Cardiac muscle cell (in vitro differentiated cells and primary cell): ENCODE data around the gene MFAP4. TPM values are rescaled to one million over a fixed set of nuclear protein-coding genes. Genes with fewer than 3 reads are reported as not detected.
A peak's percentile ranks its signal among the peaks of the same experiment; 100 is the strongest.

ENCODE experiments used
- DNase-seq, 2 donors: peaks; one replicate each; pipeline versions ENCODE4 v3.0.0 to v3.0.0-alpha.2; 2010 to 2017; ENCODE audit warnings: low read depth in 1 of 2, low spot score in 1 of 2
- H3K27ac ChIP-seq: fragments of 200-600 bp; sonication (generic); 2 replicates; pipeline ENCODE4 v1.5.1; 2016
- H3K27me3 ChIP-seq: fragments of 200-600 bp; sonication (generic); 2 replicates; pipeline ENCODE4 v1.6.0; 2016; ENCODE audit warnings: control low read depth
- H3K36me3 ChIP-seq: fragments of 200-600 bp; sonication (generic); 2 replicates; pipeline ENCODE4 v1.5.1; 2016; ENCODE audit warnings: control low read depth
- H3K4me1 ChIP-seq: fragments of 200-600 bp; sonication (generic); 2 replicates; pipeline ENCODE4 v1.8.1; 2017; ENCODE audit warnings: low read depth, mild to moderate bottlenecking, mixed run types
- H3K4me3 ChIP-seq: fragments of 200-600 bp; sonication (generic); 2 replicates; pipeline ENCODE4 v1.5.1; 2016; ENCODE audit warnings: mild to moderate bottlenecking
- H3K9me3 ChIP-seq: fragments of 200-600 bp; sonication (generic); 2 replicates; pipeline ENCODE4 v1.5.1; 2017; ENCODE audit warnings: low read depth, mild to moderate bottlenecking, control low read depth
- CTCF ChIP-seq: IDR thresholded peaks from 2 replicates; pipeline ENCODE4 v1.5.1; 2012; ENCODE audit warnings: low read depth, mild to moderate bottlenecking, low read length
- polyA plus RNA-seq: library from polyadenylated mRNA; unstranded; fragments of >200 nt; fragmentation: Nextera tagmentation; extraction: Ambion mirVana; gene quantifications from 2 replicates; pipeline ENCODE4 v1.2.1, GENCODE V29; 2016
- total RNA-seq: library from RNA; depleted of rRNA; stranded (reverse); fragments of >200 nt; gene quantifications from 2 replicates; pipeline ENCODE4 v1.2.3, GENCODE V29; 2016

The MFAP4 gene
- total and polyA plus RNA-seq, 2 experiments from 2014 or later: 16.7 to 23.4 TPM

GRCh38 chr17:19402171-19402570 is 15.2 kb upstream of the MFAP4 start:
- H3K27ac ChIP-seq: no peak overlapping the region
- no peak for TF ChIP-seq CTCF
- no peaks in the 10 kb centered on the region for H3K36me3 ChIP-seq
- H3K4me3 ChIP-seq: no peak overlapping the region
- H3K4me1 ChIP-seq: peaks cover 8% of the 10 kb centered on the region
- no peak for DNase-seq
- H3K27me3 ChIP-seq: no peaks in the 10 kb centered on the region
- no peaks in the 10 kb centered on the region for H3K9me3 ChIP-seq

GRCh38 chr17:19401321-19402010 is 14.5 kb upstream of the MFAP4 start:
- H3K4me3 ChIP-seq: no peak overlapping the region
- H3K9me3 ChIP-seq: no peaks in the 10 kb centered on the region
- H3K27ac ChIP-seq: no peak overlapping the region
- no peaks in the 10 kb centered on the region for H3K27me3 ChIP-seq
- H3K4me1 ChIP-seq: peaks cover 8% of the 10 kb centered on the region
- TF ChIP-seq CTCF: no peak
- peak in 1 of 2 donors; percentile 61 for DNase-seq
- no peaks in the 10 kb centered on the region for H3K36me3 ChIP-seq

- Histone ChIP-seq H3K27ac (no peak overlapping the region), H3K4me1 (peaks cover 8% of the 10 kb centered on the region), H3K4me3 (no peak overlapping the region), H3K27me3 (no peaks in the 10 kb centered on the region), H3K9me3 (no peaks in the 10 kb centered on the region), H3K36me3 (no peaks in the 10 kb centered on the region)
- no peak for TF ChIP-seq CTCF
- no peak for DNase-seq
Measured at GRCh38 chr17:19399750-19400450, 12.9 kb upstream of the MFAP4 start.

GRCh38 chr17:19398301-19399181 is 11.6 kb upstream of the MFAP4 start:
- peak in 1 of 2 donors; percentile 78 for DNase-seq
- Histone ChIP-seq H3K36me3 (no peaks in the 10 kb centered on the region), H3K9me3 (no peaks in the 10 kb centered on the region), H3K4me3 (no peak overlapping the region), H3K27ac (no peak overlapping the region), H3K27me3 (no peaks in the 10 kb centered on the region), H3K4me1 (peaks cover 8% of the 10 kb centered on the region)
- TF ChIP-seq CTCF: no peak

- DNase-seq: no peak
- Histone ChIP-seq H3K9me3 (no peaks in the 10 kb centered on the region), H3K27me3 (no peaks in the 10 kb centered on the region), H3K27ac (no peak overlapping the region), H3K4me1 (peaks cover 8% of the 10 kb centered on the region), H3K36me3 (no peaks in the 10 kb centered on the region), H3K4me3 (no peak overlapping the region)
- no peak for TF ChIP-seq CTCF
Measured at GRCh38 chr17:19397556-19398041, 10.6 kb upstream of the MFAP4 start.
